Liver (tissue), 9 donors: ENCODE results near the gene TSPAN15. TPM values are rescaled to one million over a fixed set of nuclear protein-coding genes. Genes with fewer than 3 reads are reported as not detected.

ENCODE experiments used
- DNase-seq: peaks from one replicate; pipeline ENCODE4 v3.0.0-alpha.2; 2017; ENCODE audit warnings: low spot score
- H3K27ac ChIP-seq, 2 donors: one replicate each; pipeline ENCODE4 v1.7.0; 2013; ENCODE audit warnings: inconsistent platforms in 2 of 2, low read length in 2 of 2, control low read depth in 1 of 2, low read depth in 1 of 2, mild to moderate bottlenecking in 1 of 2
- H3K27me3 ChIP-seq, 4 donors: one replicate each; pipeline versions ENCODE4 v1.6.1 to v1.7.0; 2013; ENCODE audit warnings: low read length in 3 of 4, inconsistent platforms in 1 of 4, mild to moderate bottlenecking in 1 of 4, moderate library complexity in 1 of 4; ENCODE audit not compliant: control insufficient read depth in 4 of 4, insufficient read depth in 4 of 4
- H3K36me3 ChIP-seq, 4 donors: one replicate each; pipeline versions ENCODE4 v1.6.1 to v1.7.0; 2013; ENCODE audit warnings: low read length in 3 of 4, mild to moderate bottlenecking in 3 of 4, low read depth in 1 of 4, moderate library complexity in 1 of 4; ENCODE audit not compliant: control insufficient read depth in 4 of 4, insufficient read depth in 3 of 4
- H3K4me1 ChIP-seq, 4 donors: one replicate each; pipeline versions ENCODE4 v1.6.1 to v1.7.0; 2013; ENCODE audit warnings: low read length in 3 of 4, mild to moderate bottlenecking in 3 of 4, moderate library complexity in 1 of 4; ENCODE audit not compliant: control insufficient read depth in 4 of 4, insufficient read depth in 4 of 4
- H3K4me3 ChIP-seq, 3 donors: one replicate each; pipeline versions ENCODE4 v1.6.1 to v1.7.0; 2013; ENCODE audit warnings: low read length in 3 of 3, control low read depth in 1 of 3, low read depth in 1 of 3, mild to moderate bottlenecking in 1 of 3
- H3K9ac ChIP-seq, 2 donors: one replicate each; pipeline ENCODE4 v1.7.0; 2013; ENCODE audit warnings: low read length in 2 of 2, mild to moderate bottlenecking in 2 of 2, moderate library complexity in 2 of 2, control low read depth in 1 of 2, low read depth in 1 of 2
- H3K9me3 ChIP-seq, 4 donors: one replicate each; pipeline versions ENCODE4 v1.6.1 to v1.7.0; 2013; ENCODE audit warnings: low read length in 3 of 4; ENCODE audit not compliant: control insufficient read depth in 4 of 4
- ATF3 ChIP-seq: IDR thresholded peaks from 2 replicates; pipeline ENCODE4 v1.6.1; 2016; ENCODE audit warnings: antibody characterized with exemption
- CTCF ChIP-seq: fragments of 150-350 bp; IDR thresholded peaks from 2 replicates; pipeline ENCODE4 v1.5.1; 2017; ENCODE audit warnings: improper control_type of control experiment, low read depth, low read length; ENCODE audit not compliant: missing input control
- EGR1 ChIP-seq, 2 donors: IDR thresholded peaks; 2 replicates each; pipeline ENCODE4 v1.6.1; 2016 to 2018; ENCODE audit warnings: antibody characterized with exemption in 2 of 2, low read depth in 2 of 2
- FOXA1 ChIP-seq: IDR thresholded peaks from 2 replicates; pipeline ENCODE4 v1.6.1; 2016; ENCODE audit warnings: antibody characterized with exemption
- FOXA2 ChIP-seq: IDR thresholded peaks from 2 replicates; pipeline ENCODE4 v1.6.1; 2016; ENCODE audit warnings: antibody characterized with exemption
- GABPA ChIP-seq, 2 donors: IDR thresholded peaks in 1 of 2; conservative IDR thresholded peaks in 1 of 2; 2 replicates each; pipeline ENCODE4 v1.6.1; 2016; ENCODE audit warnings: antibody characterized with exemption in 2 of 2, mild to moderate bottlenecking in 1 of 2, moderate library complexity in 1 of 2
- HNF4A ChIP-seq, 2 donors: conservative IDR thresholded peaks; 2 replicates each; pipeline ENCODE4 v1.6.1; 2016; ENCODE audit warnings: antibody characterized with exemption in 2 of 2, mild to moderate bottlenecking in 2 of 2
- HNF4G ChIP-seq: IDR thresholded peaks from 2 replicates; pipeline ENCODE4 v1.6.1; 2016; ENCODE audit warnings: antibody characterized with exemption
- JUND ChIP-seq, 2 donors: IDR thresholded peaks; 2 replicates each; pipeline ENCODE4 v1.6.1; 2016; ENCODE audit warnings: antibody characterized with exemption in 2 of 2
- MAX ChIP-seq: IDR thresholded peaks from 2 replicates; pipeline ENCODE4 v1.6.1; 2016; ENCODE audit warnings: antibody characterized with exemption
- NR2F2 ChIP-seq: IDR thresholded peaks from 2 replicates; pipeline ENCODE4 v1.6.1; 2016; ENCODE audit warnings: antibody characterized with exemption
- RAD21 ChIP-seq, 2 donors: IDR thresholded peaks; 2 replicates each; pipeline ENCODE4 v1.6.1; 2016; ENCODE audit warnings: antibody characterized with exemption in 2 of 2, mild to moderate bottlenecking in 2 of 2
- REST ChIP-seq: IDR thresholded peaks from 2 replicates; pipeline ENCODE4 v1.6.1; 2016; ENCODE audit warnings: antibody characterized with exemption, mild to moderate bottlenecking
- RXRA ChIP-seq, 2 donors: IDR thresholded peaks; 2 replicates each; pipeline ENCODE4 v1.6.1; 2017 to 2018; ENCODE audit warnings: antibody characterized with exemption in 2 of 2, mild to moderate bottlenecking in 1 of 2
- SP1 ChIP-seq: IDR thresholded peaks from 2 replicates; pipeline ENCODE4 v1.6.1; 2018; ENCODE audit warnings: antibody characterized with exemption, mild to moderate bottlenecking
- TAF1 ChIP-seq: conservative IDR thresholded peaks from 2 replicates; pipeline ENCODE4 v1.6.1; 2016; ENCODE audit warnings: antibody characterized with exemption, mild to moderate bottlenecking
- YY1 ChIP-seq: IDR thresholded peaks from 2 replicates; pipeline ENCODE4 v1.6.1; 2016; ENCODE audit warnings: antibody characterized with exemption, mild to moderate bottlenecking
- ZBTB33 ChIP-seq: IDR thresholded peaks from 2 replicates; pipeline ENCODE4 v1.6.1; 2016; ENCODE audit warnings: antibody characterized with exemption
- WGBS: extraction: QIAGEN DNeasy Blood & Tissue Kit; methylation state at CpG from one replicate; pipeline ENCODE4 v1.1.7; 2013; 5-methylcytosine and 5-hydroxymethylcytosine counted together
- polyA plus RNA-seq, 2 donors: library from polyadenylated mRNA; stranded (reverse) in 1 of 2; unstranded in 1 of 2; fragments of 200-250 nt in 1 of 2; fragments of >200 nt in 1 of 2; fragmentation: Nextera tagmentation in 1 of 2; extraction: Ambion mirVana in 1 of 2; gene quantifications; one replicate each; pipeline versions ENCODE4 v1.2.1 to v1.2.3, GENCODE V29; 2013 to 2015
- total RNA-seq, 2 donors: library from RNA; depleted of rRNA; stranded (reverse); fragments of >200 nt; gene quantifications; one replicate each; pipeline ENCODE4 v1.2.3, GENCODE V29; 2014
- donor health status: healthy.
- donor health status: healthy.
- donor health status: healthy.
- donor health status: healthy.
- donor health status: healthy.

The TSPAN15 gene
- total and polyA plus RNA-seq, 4 donors = 2.0 to 4.3 (median 3.3) TPM

GRCh38 chr10:69497611-69498390 lies 46.5 kb downstream of the TSPAN15 start:
- TF ChIP-seq ATF3 (no peak), SP1 (no peak), CTCF (no peak), HNF4G (no peak), RAD21 (IDR thresholded peaks at IDR 0.05) (no peak), NR2F2 (no peak), TAF1 (no peak), MAX (no peak), YY1 (no peak), RXRA (IDR thresholded peaks at IDR 0.05) (no peak), REST (no peak), GABPA (IDR thresholded peaks at IDR 0.05 in 1 of 2, conservative IDR thresholded peaks at IDR 0.05 in 1 of 2) (no peak), EGR1 (IDR thresholded peaks at IDR 0.05; ENCODE audit: low read depth in 2 of 2) (no peak), FOXA1 (no peak), FOXA2 (no peak), ZBTB33 (no peak), JUND (IDR thresholded peaks at IDR 0.05) (no peak), HNF4A (conservative IDR thresholded peaks at IDR 0.05) (no peak)
- H3K9ac ChIP-seq = no peak overlapping the region
- H3K9me3 ChIP-seq = no peaks in the 10 kb centered on the region
- H3K27me3 ChIP-seq = no peaks in the 10 kb centered on the region
- 71% methylated on average over 11 of the region's 11 CpGs for WGBS
- no peak for DNase-seq
- no peak overlapping the region for H3K27ac ChIP-seq
- no peak overlapping the region for H3K4me3 ChIP-seq
- H3K4me1 ChIP-seq = no peaks in the 10 kb centered on the region
- H3K36me3 ChIP-seq = no peaks in the 10 kb centered on the region
